Measurements from ENCODE around the gene LRRC8B. TPM values are rescaled to one million over a fixed set of nuclear protein-coding genes. Genes with fewer than 3 reads are reported as not detected.
"Not testable (repeated sequence)": the region's sequence is repeated elsewhere in the genome, so short reads cannot be mapped to it uniquely, and the experiment has no call there.

LRRC8B gene
- total RNA-seq, 1 donor from 2014 or later = 2.5 TPM

DNA sequence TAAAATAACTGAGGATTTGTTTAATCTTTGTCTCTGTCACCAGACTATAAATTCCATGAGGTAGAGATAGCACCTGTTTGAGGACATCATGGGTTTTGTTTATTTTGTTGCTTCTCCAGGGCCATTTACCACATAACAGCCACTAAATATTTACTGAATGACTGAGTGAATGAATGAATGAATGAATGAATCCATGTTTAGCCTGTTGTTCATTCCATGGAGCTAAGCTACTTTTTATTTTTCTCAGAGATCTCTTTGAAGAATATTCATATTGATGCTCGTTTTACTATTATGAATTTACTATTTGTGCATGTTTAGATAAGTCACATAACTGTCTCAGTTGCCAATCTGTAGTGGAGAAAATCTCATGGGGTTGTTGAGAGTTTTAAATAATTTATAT lies 17.7 kb downstream of the LRRC8B start:
- intact Hi-C loops (cut with DNase I) = no loop called here
- ATAC-seq (ENCODE audit: poor library complexity) (no peak), DNase-seq (no peak)

DNA sequence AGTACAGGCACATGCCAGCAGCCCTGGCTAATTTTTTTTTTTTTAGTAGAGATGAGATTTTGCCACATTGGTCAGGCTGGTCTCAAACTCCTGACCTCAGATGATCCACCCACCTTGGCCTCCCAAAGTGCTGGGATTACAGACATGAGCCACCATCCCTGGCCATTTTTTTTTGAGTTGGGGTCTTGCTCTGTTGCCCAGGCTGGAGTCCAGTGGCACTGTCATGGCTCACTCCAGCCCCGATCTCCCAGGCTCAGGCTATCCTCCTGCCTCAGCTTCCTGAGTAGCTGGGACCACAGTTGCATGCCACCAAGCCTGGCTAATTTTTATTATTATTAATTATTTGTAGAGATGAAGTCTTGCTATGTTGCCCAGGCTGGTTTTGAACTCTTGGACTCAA lies 19.0 kb downstream of the LRRC8B start:
- intact Hi-C loops (cut with DNase I); ATAC-seq (ENCODE audit: poor library complexity); DNase-seq: not testable (repeated sequence)

DNA sequence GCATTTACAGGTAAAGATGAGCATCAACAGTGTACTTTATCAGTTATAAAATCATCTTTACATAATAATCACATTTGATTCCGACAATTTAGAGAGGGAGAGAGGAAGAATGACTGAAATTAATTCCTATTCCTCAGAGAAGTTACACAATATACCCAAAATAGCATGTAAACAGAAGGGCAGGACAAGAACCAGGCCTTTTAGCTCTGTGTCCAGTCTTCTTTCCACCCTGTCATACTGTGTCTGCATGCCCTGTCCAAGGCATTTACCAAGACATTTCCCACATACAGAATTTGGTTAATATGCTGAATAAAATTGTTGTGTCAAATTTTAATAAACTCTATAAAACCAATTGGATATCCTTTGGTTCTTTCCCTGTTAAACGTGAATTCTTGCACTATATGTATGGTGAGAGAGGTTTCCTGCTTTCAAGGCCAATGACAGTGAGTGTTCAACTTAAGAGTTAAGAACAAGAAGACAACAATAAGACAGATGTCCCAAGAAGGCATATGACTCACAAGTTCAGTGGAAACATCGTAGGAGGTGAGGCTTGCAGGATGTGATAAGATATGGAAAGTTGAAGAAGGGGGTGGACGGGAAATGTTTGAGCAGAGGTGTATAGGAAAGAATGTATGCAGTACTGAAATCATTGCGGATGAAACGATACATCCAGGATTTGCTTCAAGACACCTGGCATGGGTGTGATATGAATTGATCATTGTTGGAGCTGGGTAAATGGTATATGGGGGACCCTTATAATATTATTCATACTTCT lies 20.8 kb downstream of the LRRC8B start:
- ATAC-seq (ENCODE audit: poor library complexity) (peak; percentile 67), DNase-seq (no peak)

DNA sequence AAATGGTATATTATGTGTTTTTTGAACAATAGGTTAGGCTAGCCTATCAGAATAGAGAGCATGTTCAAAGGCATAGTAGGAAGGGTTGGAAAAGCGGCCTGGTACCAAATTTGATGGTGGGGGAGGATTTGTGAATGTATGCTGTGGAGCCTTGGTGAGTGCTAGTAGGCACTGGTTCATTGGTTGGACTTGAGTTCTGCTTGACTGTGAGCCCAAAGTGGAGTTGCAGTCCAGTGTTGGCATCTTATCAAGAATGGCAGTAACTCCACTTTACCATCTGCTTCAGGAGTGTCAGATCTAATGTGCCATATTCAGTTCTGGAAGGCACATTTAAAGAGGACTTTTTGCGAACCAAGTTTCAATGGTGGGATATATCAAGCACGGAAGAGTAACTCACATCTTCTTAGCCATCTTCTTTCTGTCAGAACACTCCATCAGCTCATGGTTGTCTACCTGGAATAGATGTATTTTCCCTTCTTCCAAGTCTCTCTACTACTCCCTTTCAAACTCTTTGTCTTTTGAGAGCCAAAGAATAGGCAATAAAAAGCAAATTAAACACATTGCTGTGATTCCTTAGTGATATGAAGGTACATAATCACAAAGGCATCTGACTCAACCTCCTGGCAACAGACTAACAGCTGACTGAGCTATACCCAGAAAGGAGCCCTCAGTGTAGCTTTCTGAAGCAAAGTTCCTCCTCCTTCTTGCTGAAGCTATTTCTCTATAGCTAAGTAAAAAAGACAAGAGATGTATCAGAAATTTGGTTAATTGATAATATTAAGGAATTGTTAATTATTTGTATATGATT lies 21.7 kb downstream of the LRRC8B start:
- ATAC-seq (ENCODE audit: poor library complexity) (peak; percentile 69), DNase-seq (no peak)
- intact Hi-C loops (cut with DNase I) = no loop called here

More for the DNA sequence above, 20.8 kb downstream of the LRRC8B start:
- intact Hi-C loops (cut with DNase I) = no loop called here

DNA sequence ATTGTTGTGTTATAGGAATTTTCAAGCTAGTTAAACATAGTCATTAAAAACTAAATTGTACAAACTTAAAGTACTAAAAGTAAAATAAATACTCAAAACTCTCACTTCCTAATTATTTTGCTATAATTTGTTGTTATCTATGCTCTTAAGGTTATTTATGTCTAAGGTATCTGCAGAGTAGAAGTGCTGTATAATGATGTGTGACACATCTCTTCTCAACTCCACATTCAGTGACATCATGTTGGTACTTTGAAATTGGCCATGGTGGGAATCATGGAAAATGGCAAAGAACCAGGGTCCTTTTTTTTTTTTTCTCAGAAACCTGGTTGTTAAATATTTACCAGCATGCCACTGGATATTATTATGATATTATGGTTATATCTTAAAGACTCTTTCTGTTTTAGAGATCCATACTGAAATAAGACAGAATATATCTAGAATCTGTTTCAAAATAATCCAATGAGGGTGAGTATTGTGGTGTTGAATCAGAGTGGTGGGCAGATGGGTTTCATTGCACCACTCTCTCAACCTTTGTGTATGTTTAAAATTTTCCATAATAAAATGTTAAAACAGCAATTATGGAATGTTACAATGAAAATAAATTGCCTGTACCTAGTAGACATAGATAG lies 22.4 kb downstream of the LRRC8B start:
- ATAC-seq (ENCODE audit: poor library complexity) = no peak
- intact Hi-C loops (cut with DNase I) = no loop called here
- DNase-seq = no peak

DNA sequence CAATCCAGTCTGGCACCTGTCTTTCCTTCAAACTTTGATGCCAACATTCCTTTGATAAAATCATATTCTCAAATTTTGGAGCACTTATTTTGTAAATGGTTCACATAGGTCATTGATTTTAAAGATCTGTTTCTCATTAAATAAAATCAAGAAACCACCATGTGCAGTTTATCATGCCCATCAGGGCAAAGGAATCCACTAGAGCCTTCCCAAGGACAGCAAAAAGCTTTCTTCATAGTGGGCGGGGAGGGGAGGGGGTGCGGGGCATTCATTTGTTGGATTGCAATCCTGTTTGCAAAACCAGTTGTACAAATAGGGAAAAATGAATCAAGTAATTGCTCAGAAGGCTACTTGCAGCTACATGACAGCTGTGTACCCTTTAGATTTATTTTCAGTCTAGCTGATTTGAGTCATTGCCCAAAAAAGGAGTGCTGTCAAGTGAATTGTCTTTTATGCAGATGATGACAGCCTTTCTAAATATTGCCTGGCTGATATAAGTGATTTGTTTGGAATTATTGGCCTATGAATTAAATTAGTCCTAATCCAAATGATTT lies 23.0 kb downstream of the LRRC8B start:
- ATAC-seq (ENCODE audit: poor library complexity) = peak; percentile 24
- intact Hi-C loops (cut with DNase I) = no loop called here
- DNase-seq = no peak

DNA sequence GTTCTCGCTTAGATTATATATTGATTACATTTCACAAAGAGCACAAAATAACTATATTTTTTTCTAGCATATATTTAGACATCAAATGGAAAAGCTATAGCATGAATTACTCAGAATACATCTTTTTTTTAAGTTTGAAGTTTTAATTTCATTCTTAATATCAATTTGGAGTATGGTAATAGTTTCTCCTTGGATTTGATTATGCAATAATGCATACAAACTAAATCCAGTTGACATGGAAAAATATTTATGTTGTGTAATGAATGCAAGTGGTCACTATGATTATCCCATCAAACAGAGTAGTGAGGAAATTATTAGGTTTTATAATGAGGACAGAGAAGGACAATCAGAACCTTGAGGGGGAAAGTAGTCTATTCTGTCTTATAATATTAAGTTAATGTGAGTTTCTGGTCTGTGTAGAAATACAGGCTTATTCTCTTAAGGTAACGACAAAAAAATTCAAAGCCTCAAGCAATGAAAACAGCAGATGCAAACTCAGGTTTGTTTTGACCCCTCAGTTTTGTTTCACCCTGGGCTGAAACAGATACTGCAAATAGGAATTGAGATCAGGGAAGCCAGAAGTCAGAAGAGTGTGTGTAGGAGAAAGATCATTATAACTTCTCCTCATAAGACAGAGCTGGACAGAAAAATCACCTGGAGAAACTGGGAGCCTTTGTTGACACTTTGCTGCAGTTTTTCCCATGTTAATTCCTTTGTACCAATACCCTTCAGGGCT lies 23.7 kb downstream of the LRRC8B start:
- intact Hi-C loops (cut with DNase I) = no loop called here
- no peak for DNase-seq
- no peak for ATAC-seq (ENCODE audit: poor library complexity)

DNA sequence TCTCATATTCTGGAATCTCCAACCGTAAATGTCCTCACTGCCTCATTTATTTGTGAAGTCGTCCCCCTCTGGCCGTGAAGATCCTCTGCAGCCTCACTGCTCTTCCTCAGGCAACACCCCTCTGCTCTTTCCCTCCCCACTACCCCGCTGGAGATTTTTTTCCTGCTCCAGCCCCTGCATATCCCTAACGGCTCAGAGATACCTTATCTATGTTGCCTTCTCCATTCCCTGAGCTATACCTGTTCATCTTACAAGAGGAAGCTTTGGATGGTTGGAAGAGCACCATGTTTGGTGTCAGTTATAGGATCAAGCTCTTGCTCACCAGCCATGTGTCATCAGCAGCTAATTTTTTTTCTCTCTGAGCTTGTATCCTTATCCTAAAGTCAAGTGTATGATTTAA lies 26.4 kb downstream of the LRRC8B start:
- DNase-seq (no peak), ATAC-seq (ENCODE audit: poor library complexity) (no peak)
- intact Hi-C loops (cut with DNase I) = no loop called here

DNA sequence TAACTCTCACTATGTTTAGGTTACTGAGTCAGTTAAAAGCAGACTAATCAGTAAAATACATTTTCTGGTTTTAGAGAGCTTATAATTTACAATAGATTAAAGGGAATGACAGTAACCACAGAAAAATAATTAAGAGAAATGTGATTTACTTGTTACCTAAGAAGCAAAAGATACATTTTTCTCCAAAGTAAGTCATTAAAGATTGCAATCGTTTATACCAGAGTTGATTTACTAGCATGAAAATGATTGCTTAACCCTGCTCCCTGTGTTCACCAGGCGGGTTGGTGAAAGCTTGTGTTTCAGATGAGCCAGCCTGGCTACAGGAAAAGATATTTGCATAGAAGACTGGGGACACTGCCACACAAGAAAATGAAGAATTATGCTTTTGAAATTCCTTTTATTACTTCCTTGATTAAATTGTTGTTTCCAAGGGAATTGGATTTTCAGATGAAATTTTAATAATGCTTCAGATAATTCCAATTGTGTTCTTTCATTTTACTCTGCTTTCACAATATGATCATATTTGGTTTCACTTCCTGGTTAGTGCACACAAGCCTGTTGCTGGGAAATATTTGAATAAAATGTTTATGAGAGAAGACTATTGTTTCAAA lies 27.9 kb downstream of the LRRC8B start:
- ATAC-seq (ENCODE audit: poor library complexity) (no peak), DNase-seq (no peak)
- intact Hi-C loops (cut with DNase I) = no loop called here

DNA sequence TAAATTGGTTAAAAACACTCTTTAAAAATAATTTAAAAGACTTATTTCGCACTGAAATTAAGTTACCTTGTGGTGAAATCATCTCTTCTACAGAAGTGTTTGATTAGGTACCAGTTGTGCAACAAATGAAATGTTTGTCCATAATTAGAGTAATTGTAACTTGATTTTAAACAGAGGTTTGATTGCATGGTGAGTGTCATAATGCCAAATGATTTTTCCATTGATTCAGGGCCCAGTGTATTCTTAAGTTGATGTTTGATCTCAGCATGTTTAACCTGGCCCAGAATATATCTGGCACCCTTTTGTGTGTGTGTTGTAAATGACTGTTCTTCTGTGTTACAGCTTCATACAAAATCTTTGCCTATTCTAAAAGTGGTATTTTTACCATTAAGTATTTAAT lies 28.5 kb downstream of the LRRC8B start:
- ATAC-seq (ENCODE audit: poor library complexity) (no peak), DNase-seq (no peak)
- intact Hi-C loops (cut with DNase I) = no loop called here

DNA sequence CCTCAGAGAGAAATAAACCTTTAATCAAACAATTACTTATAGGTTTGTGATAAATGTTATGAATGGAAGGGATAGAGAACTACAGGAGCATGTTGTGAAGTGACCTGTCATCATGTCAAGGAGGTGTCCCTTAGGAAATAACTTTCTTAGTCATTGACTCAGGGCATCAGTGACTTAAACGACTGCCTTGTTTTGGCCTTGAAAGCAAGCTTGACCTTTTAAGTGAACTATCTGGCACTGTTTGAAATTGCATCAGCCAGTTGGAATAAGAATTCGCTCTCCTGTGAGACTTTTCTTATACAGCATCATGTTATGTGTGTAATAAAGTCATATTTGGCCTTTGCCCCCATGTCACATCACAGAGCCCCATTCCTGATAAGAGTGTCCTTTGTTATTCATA lies 30.9 kb downstream of the LRRC8B start:
- DNase-seq (no peak), ATAC-seq (ENCODE audit: poor library complexity) (peak; percentile 65)
- intact Hi-C loops (cut with DNase I) = no loop called here

DNA sequence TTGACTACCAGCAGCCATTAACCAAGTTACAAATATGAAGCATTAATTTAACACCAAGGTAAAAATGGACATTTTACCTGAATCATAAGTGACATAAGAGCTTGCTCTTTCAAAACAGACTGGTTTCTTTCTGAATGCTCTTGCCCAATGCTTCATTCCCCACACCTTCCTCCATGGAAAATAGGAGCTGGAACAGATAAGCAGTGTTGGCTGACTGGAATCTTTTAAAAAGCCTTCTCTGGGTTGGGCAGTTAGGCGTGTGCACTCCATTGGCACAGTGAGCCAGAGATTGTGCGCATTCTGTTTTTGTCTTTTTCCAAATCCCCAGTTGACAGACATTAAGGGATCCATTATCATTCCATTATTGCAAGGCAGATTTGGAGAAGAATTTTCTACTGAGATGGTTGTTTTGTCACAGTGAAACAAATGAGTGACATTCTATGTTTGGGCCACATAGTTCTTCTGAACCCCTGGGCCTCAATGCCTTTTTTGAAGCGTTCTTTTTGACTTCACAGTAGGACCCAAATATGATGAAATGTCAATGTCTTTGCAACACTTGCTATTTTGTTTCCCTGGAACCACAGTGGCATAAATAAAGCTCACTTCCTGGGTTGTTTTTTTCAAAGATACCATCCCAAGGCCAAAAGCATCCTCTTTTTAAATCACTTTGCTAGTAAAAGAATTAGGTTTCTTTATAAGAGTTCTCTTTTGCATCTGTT lies 32.3 kb downstream of the LRRC8B start:
- ATAC-seq (ENCODE audit: poor library complexity) (peak; percentile 33), DNase-seq (no peak)
- intact Hi-C loops (cut with DNase I) = no loop called here

DNA sequence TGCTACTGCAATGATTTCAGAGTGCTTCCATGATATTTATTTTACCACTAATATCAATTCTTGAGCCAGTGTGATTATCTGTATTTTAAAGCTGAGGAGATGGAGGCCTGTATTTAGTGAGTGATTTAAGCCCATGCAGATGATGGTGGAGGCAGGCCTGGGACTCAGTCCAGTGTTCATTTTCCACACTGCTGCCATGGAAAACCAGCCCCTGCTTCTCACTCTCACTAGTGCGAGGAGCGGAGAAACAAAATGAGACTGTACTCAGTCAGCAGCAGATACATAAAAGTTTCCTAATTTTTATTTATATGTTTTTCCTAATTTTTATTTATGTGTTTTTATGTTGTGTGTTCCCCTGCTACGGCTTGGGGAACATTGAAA lies 32.8 kb downstream of the LRRC8B start:
- no peak for DNase-seq
- no peak for ATAC-seq (ENCODE audit: poor library complexity)
- intact Hi-C loops (cut with DNase I) = no loop called here

DNA sequence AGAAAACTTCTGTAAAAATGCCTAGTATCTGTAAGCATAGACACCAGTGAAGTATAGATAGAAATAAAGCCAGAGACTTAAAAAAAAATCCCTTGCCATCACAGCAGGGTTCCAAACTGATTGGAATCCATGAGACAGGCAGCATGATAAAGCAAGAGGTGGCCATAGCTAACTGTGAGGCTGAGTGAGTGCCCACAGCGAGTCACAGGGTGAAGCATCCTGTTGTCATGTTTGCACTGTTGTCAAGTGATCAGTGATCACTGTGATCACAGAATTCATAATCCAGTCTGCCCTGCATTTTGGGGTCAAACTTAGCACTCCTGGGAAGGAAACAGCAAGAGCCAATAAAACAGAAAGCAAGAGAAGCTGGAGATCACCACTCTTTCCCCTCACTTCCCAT lies 33.3 kb downstream of the LRRC8B start:
- no peak for ATAC-seq (ENCODE audit: poor library complexity)
- no peak for DNase-seq
- intact Hi-C loops (cut with DNase I) = no loop called here

DNA sequence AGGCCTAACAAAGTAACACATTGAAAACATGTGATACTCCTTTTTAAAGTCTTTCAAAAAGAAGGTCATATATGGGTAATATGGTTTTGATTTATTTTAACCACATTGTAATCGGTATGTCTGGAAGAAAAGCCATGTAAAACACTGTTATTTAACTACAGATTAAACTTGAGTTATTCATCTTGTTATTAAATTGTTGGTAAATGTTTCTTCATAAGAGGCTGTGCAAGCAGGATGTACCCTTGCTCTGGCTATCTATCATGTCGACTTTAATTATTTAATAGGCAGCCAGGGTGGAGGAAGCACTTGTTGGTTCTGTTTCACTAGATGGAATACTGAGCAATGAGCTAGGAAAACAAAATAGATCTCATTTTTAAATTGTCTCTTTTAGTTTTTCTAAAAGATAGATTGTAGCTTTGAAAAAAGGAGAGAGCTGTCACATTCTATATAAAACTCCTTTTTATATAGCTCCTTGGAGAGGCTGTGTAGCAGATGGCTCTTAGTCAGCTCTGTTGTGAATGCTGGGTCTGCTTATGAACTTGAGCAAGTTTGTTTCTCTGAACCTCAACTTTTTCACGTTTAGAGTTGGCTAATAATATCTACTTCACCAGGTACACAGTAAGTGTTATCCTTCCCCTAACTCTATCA lies 39.5 kb downstream of the LRRC8B start:
- intact Hi-C loops (cut with DNase I) = no loop called here
- no peak for ATAC-seq (ENCODE audit: poor library complexity)

DNA sequence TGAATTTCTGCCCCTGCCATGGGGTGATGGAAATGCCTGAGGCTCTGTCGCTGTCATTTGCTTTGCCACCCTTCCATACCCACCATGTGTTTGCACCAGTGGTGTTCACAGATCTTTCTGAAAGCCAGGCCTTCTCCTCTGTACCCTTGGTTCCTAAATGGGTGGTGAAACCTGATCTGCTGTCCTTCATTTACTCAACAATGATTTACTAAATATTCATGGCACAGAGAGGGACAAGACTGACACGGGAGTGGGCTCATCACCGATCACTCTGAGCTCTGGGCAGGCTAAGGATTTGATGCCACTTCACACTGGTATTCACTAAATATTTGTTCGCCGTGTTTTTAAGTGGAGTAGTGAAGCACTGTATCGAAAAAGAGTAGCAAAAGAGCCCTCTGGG lies 40.9 kb downstream of the LRRC8B start:
- DNase-seq (no peak), ATAC-seq (ENCODE audit: poor library complexity) (no peak)
- intact Hi-C loops (cut with DNase I) = no loop called here

More for the DNA sequence above, 39.5 kb downstream of the LRRC8B start:
- no peak for DNase-seq

DNA sequence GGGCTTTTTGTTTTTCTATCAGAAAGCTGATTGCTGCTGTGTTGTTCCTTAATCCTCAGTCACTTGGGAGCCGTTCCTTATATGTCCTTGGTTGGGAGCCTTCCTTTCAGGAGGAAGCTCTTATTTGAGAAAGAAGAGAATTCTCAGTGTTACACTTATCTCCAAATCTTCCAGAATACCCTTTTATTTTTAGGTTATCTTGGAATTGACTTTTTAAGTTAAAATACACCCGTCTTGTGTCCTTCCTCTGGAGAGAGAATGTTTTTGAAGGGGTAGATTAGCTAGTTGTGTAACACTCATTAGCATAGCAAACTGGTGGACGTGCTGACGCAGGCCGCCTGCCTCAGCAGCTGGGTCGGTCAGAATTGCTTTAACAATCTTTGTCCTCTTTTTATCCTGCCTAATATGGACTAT lies 42.1 kb downstream of the LRRC8B start:
- intact Hi-C loops (cut with DNase I) = no loop called here
- ATAC-seq (ENCODE audit: poor library complexity) (peak; percentile 96), DNase-seq (peak; percentile 81)

Measured in Right ventricle myocardium superior (tissue), 1 donor.